Mesendoderm (in vitro differentiated cells): ENCODE measurements around the gene APOBEC3B.
"Not testable (repeated sequence)": the region's sequence is repeated elsewhere in the genome, so short reads cannot be mapped to it uniquely, and the experiment has no call there.

Experiments used
- DNase-seq: peaks from one replicate; pipeline ENCODE4 v3.0.0; 2013
- H2AK5ac ChIP-seq: 2 replicates; pipeline ENCODE4 v1.6.1; 2013; ENCODE audit warnings: low read length, inconsistent platforms
- H2BK120ac ChIP-seq: 2 replicates; pipeline ENCODE4 v1.6.1; 2013; ENCODE audit warnings: low read depth, mild to moderate bottlenecking, low read length, moderate library complexity, mixed read lengths
- H2BK15ac ChIP-seq: replicated peaks from 2 replicates; pipeline ENCODE4 v1.6.1; 2013; ENCODE audit warnings: low read depth, mild to moderate bottlenecking, moderate library complexity
- H2BK5ac ChIP-seq: 2 replicates; pipeline ENCODE4 v1.6.1; 2013; ENCODE audit warnings: low read length, inconsistent platforms
- H3K18ac ChIP-seq: 2 replicates; pipeline ENCODE4 v1.6.1; 2013; ENCODE audit warnings: mild to moderate bottlenecking, low read length, mixed read lengths
- H3K23ac ChIP-seq: one replicate; pipeline ENCODE4 v1.6.1; 2013; ENCODE audit warnings: low read length
- H3K27ac ChIP-seq: 2 replicates; pipeline ENCODE4 v1.5.1; 2013; ENCODE audit warnings: low read depth, mild to moderate bottlenecking, inconsistent platforms, low read length, moderate library complexity
- H3K27me3 ChIP-seq: 2 replicates; pipeline ENCODE4 v1.6.1; 2013; ENCODE audit warnings: low read length, control low read depth, mild to moderate bottlenecking, inconsistent platforms; ENCODE audit not compliant: insufficient read depth, poor library complexity
- H3K36me3 ChIP-seq: 2 replicates; pipeline ENCODE4 v1.6.1; 2013; ENCODE audit warnings: low read length, inconsistent platforms; ENCODE audit not compliant: control insufficient read depth, insufficient read depth
- H3K4ac ChIP-seq: one replicate; pipeline ENCODE4 v1.6.1; 2013; ENCODE audit warnings: low read depth, mild to moderate bottlenecking, low read length, moderate library complexity
- H3K4me1 ChIP-seq: 2 replicates; pipeline ENCODE4 v1.6.1; 2013; ENCODE audit warnings: low read depth, low read length, inconsistent platforms; ENCODE audit not compliant: control insufficient read depth
- H3K4me2 ChIP-seq: 2 replicates; pipeline ENCODE4 v1.6.1; 2013; ENCODE audit warnings: low read length
- H3K4me3 ChIP-seq: 2 replicates; pipeline ENCODE4 v1.5.1; 2013; ENCODE audit warnings: mild to moderate bottlenecking, low read length
- H3K56ac ChIP-seq: one replicate; pipeline ENCODE4 v1.6.1; 2013; ENCODE audit warnings: low read length
- H3K79me1 ChIP-seq: 2 replicates; pipeline ENCODE4 v1.6.1; 2013; ENCODE audit warnings: low read length, inconsistent platforms
- H3K79me2 ChIP-seq: 2 replicates; pipeline ENCODE4 v1.6.1; 2013; ENCODE audit warnings: mild to moderate bottlenecking, low read length; ENCODE audit not compliant: control insufficient read depth, insufficient read depth
- H3K9ac ChIP-seq: 2 replicates; pipeline ENCODE4 v1.6.1; 2013; ENCODE audit warnings: low read length, inconsistent platforms
- H4K5ac ChIP-seq: one replicate; pipeline ENCODE4 v1.6.1; 2013; ENCODE audit warnings: low read length
- H4K8ac ChIP-seq: one replicate; pipeline ENCODE4 v1.6.1; 2013; ENCODE audit warnings: low read depth, mild to moderate bottlenecking, control low read depth, low read length, moderate library complexity
- WGBS: extraction: QIAGEN DNeasy Blood & Tissue Kit; methylation state at CpG from one replicate; pipeline ENCODE4 v1.1.7; 2013; ENCODE audit warnings: low lambda C conversion rate, missing lambda C conversion rate; ENCODE audit not compliant: insufficient coverage; ENCODE audit errors: extremely low coverage; 5-methylcytosine and 5-hydroxymethylcytosine counted together

APOBEC3B gene

GRCh38 chr22:39010946-39011345, 28.8 kb downstream of the APOBEC3B start:
- H2BK5ac ChIP-seq = no peak overlapping the region
- H2BK15ac ChIP-seq = no peak overlapping the region
- H3K4me1 ChIP-seq = no peaks in the 10 kb centered on the region
- H3K79me2 ChIP-seq = no peaks in the 10 kb centered on the region
- H3K56ac ChIP-seq = no peak overlapping the region
- H3K4me2 ChIP-seq = no peak overlapping the region
- no peaks in the 10 kb centered on the region for H3K79me1 ChIP-seq
- H3K4me3 ChIP-seq = no peak overlapping the region
- H3K18ac ChIP-seq = no peak overlapping the region
- no peak overlapping the region for H2AK5ac ChIP-seq
- no peak overlapping the region for H3K27ac ChIP-seq
- no peak overlapping the region for H4K5ac ChIP-seq
- no peak overlapping the region for H3K9ac ChIP-seq
- no peaks in the 10 kb centered on the region for H3K36me3 ChIP-seq
- no peak overlapping the region for H4K8ac ChIP-seq
- no peak for DNase-seq
- WGBS = no CpG with 5 or more reads among the region's 15 CpGs
- H2BK120ac ChIP-seq = no peak overlapping the region
- no peak overlapping the region for H3K23ac ChIP-seq
- H3K4ac ChIP-seq = no peak overlapping the region
- no peaks in the 10 kb centered on the region for H3K27me3 ChIP-seq

GRCh38 chr22:39012533-39013511, 30.7 kb downstream of the APOBEC3B start:
- H2BK15ac ChIP-seq = no peak overlapping the region
- no peak overlapping the region for H3K4me3 ChIP-seq
- no peak overlapping the region for H3K4me2 ChIP-seq
- H3K4me1 ChIP-seq = no peaks in the 10 kb centered on the region
- WGBS = no CpG with 5 or more reads among the region's 29 CpGs
- H2BK5ac ChIP-seq = no peak overlapping the region
- H3K79me1 ChIP-seq = no peaks in the 10 kb centered on the region
- H4K8ac ChIP-seq = no peak overlapping the region
- H3K36me3 ChIP-seq = no peaks in the 10 kb centered on the region
- no peak overlapping the region for H3K18ac ChIP-seq
- H3K79me2 ChIP-seq = no peaks in the 10 kb centered on the region
- no peak overlapping the region for H3K4ac ChIP-seq
- H3K27me3 ChIP-seq = no peaks in the 10 kb centered on the region
- no peak overlapping the region for H3K9ac ChIP-seq
- H3K56ac ChIP-seq = peak overlapping the region; percentile 45
- no peak overlapping the region for H2BK120ac ChIP-seq
- no peak overlapping the region for H3K27ac ChIP-seq
- H2AK5ac ChIP-seq = no peak overlapping the region
- no peak overlapping the region for H4K5ac ChIP-seq
- no peak for DNase-seq
- H3K23ac ChIP-seq = no peak overlapping the region

- H2AK5ac ChIP-seq, H3K9ac ChIP-seq, H3K4me2 ChIP-seq, H4K8ac ChIP-seq, H3K79me2 ChIP-seq, H3K79me1 ChIP-seq, H3K4me3 ChIP-seq, DNase-seq, H3K36me3 ChIP-seq, H2BK120ac ChIP-seq, H3K23ac ChIP-seq, H3K4ac ChIP-seq, H4K5ac ChIP-seq, H3K27me3 ChIP-seq, H3K4me1 ChIP-seq, H2BK15ac ChIP-seq: not testable (repeated sequence)
- Histone ChIP-seq H2BK5ac (peak overlapping the region; percentile 21), H3K18ac (peak overlapping the region; percentile 82), H3K56ac (peak overlapping the region; percentile 75), H3K27ac (peak overlapping the region; percentile 90)
- WGBS = no CpG with 5 or more reads among the region's 6 CpGs
These were observed 31.4 kb downstream of the APOBEC3B start for GRCh38 chr22:39013561-39013941.

- H3K79me1 ChIP-seq = no peaks in the 10 kb centered on the region
- H4K8ac ChIP-seq = no peak within 1 kb of the TSS
- peak within 1 kb of the TSS; percentile 35 for H2BK120ac ChIP-seq
- peak within 1 kb of the TSS; percentile 99 for H3K4ac ChIP-seq
- H2AK5ac ChIP-seq = no peak within 1 kb of the TSS
- peak within 1 kb of the TSS; percentile 90 for H3K27ac ChIP-seq
- H2BK15ac ChIP-seq = no peak within 1 kb of the TSS
- H2BK5ac ChIP-seq = peak within 1 kb of the TSS; percentile 86
- no peak within 1 kb of the TSS for H3K23ac ChIP-seq
- H3K4me1 ChIP-seq = peaks cover 4% of the 10 kb centered on the region
- H3K79me2 ChIP-seq = no peaks in the 10 kb centered on the region
- peak within 1 kb of the TSS; percentile 27 for H3K4me3 ChIP-seq
- H3K27me3 ChIP-seq = no peaks in the 10 kb centered on the region
- peak within 1 kb of the TSS; percentile 82 for H3K18ac ChIP-seq
- H4K5ac ChIP-seq = no peak within 1 kb of the TSS
- WGBS = no CpG with 5 or more reads among the region's 18 CpGs
- peak; percentile 87 for DNase-seq
- H3K4me2 ChIP-seq = peak within 1 kb of the TSS; percentile 8
- H3K9ac ChIP-seq = peak within 1 kb of the TSS; percentile 86
- H3K36me3 ChIP-seq = no peaks in the 10 kb centered on the region
- peak within 1 kb of the TSS; percentile 94 for H3K56ac ChIP-seq
These were observed 32.0 kb downstream of the APOBEC3B start, which contains the start of gene APOBEC3C for GRCh38 chr22:39013942-39014722. TSS of gene APOBEC3C (plus strand) at chr22:39014257. CDS start at chr22:39014363, 106 bp downstream.

GRCh38 chr22:39014723-39015121, 32.6 kb downstream of the APOBEC3B start:
- not testable (repeated sequence) for H2BK15ac ChIP-seq, H4K8ac ChIP-seq, H3K79me2 ChIP-seq, H3K23ac ChIP-seq, H2BK5ac ChIP-seq, H3K4me3 ChIP-seq, H3K4me1 ChIP-seq, DNase-seq, H3K36me3 ChIP-seq, H3K27me3 ChIP-seq, H4K5ac ChIP-seq, H2AK5ac ChIP-seq, H3K79me1 ChIP-seq
- H3K4me2 ChIP-seq = peak overlapping the region; percentile 8
- peak overlapping the region; percentile 35 for H2BK120ac ChIP-seq
- peak overlapping the region; percentile 90 for H3K27ac ChIP-seq
- H3K56ac ChIP-seq = peak overlapping the region; percentile 94
- H3K9ac ChIP-seq = peak overlapping the region; percentile 86
- no CpG with 5 or more reads among the region's 6 CpGs for WGBS
- H3K18ac ChIP-seq = peak overlapping the region; percentile 82
- H3K4ac ChIP-seq = peak overlapping the region; percentile 99
